ENCODE measurements around the gene PCAT6. TPM values are rescaled to one million over a fixed set of nuclear protein-coding genes. Genes with fewer than 3 reads are reported as not detected.
"Not testable (repeated sequence)": the region's sequence is repeated elsewhere in the genome, so short reads cannot be mapped to it uniquely, and the experiment has no call there.

Gene PCAT6
- total RNA-seq, 2 experiments from 2014 or later = 0.91 to 1.3 TPM

GRCh38 chr1:202825748-202826147, 15.0 kb downstream of the PCAT6 start:
- no peaks in the 10 kb centered on the region for H3K36me3 Mint-ChIP-seq (ENCODE audit: low read depth)
- TF ChIP-seq CTCF (IDR thresholded peaks at IDR 0.05) = no peak
- no peaks in the 10 kb centered on the region for H3K4me1 Mint-ChIP-seq (ENCODE audit: low read depth)
- H3K27me3 Mint-ChIP-seq = peaks cover 3% of the 10 kb centered on the region
- DNase-seq (no peak), ATAC-seq (ENCODE audit: poor library complexity) (no peak)
- POLR2A ChIA-PET = no interaction called here
- H3K4me1 ChIP-seq (ENCODE audit: insufficient read depth, low read length) = no peaks in the 10 kb centered on the region
- H3K9me3 ChIP-seq (ENCODE audit: control insufficient read depth in 1 of 2, insufficient read depth in 1 of 2, low read length in 2 of 2) = no peaks in the 10 kb centered on the region
- CTCF ChIA-PET = no interaction called here
- no peak overlapping the region for H3K4me3 Mint-ChIP-seq
- H3K27ac Mint-ChIP-seq = no peak overlapping the region
- intact Hi-C loops (cut with DNase I, micrococcal nuclease) = no loop called here
- no peak overlapping the region for H3K4me3 ChIP-seq (ENCODE audit: low read length)
- no peaks in the 10 kb centered on the region for H3K9me3 Mint-ChIP-seq
- H3K27me3 ChIP-seq (ENCODE audit: control insufficient read depth in 1 of 2, insufficient read depth in 2 of 2, low read length in 2 of 2) = no peaks in the 10 kb centered on the region
- H3K36me3 ChIP-seq (ENCODE audit: insufficient read depth, low read length) = no peaks in the 10 kb centered on the region
- H3K27ac ChIP-seq (ENCODE audit: low read depth in 1 of 2, low read length in 2 of 2) = no peak overlapping the region

- H3K9me3 Mint-ChIP-seq; H3K4me3 ChIP-seq (ENCODE audit: low read length); H3K36me3 ChIP-seq (ENCODE audit: insufficient read depth, low read length); CTCF ChIA-PET; H3K27ac ChIP-seq (ENCODE audit: low read depth in 1 of 2, low read length in 2 of 2); POLR2A ChIA-PET; ATAC-seq (ENCODE audit: poor library complexity); H3K27me3 ChIP-seq (ENCODE audit: control insufficient read depth in 1 of 2, insufficient read depth in 2 of 2, low read length in 2 of 2); H3K27ac Mint-ChIP-seq; H3K4me1 Mint-ChIP-seq (ENCODE audit: low read depth); H3K27me3 Mint-ChIP-seq; H3K4me3 Mint-ChIP-seq; H3K4me1 ChIP-seq (ENCODE audit: insufficient read depth, low read length); H3K36me3 Mint-ChIP-seq (ENCODE audit: low read depth); DNase-seq; intact Hi-C loops (cut with DNase I, micrococcal nuclease): not testable (repeated sequence)
- H3K9me3 ChIP-seq (ENCODE audit: control insufficient read depth in 1 of 2, insufficient read depth in 1 of 2, low read length in 2 of 2) = peaks cover 0 to 11% of the 10 kb centered on the region in 2 experiments
Measured at GRCh38 chr1:202829223-202829622, 18.5 kb downstream of the PCAT6 start.

- Histone ChIP-seq H3K36me3 (ENCODE audit: insufficient read depth, low read length) (no peaks in the 10 kb centered on the region), H3K4me3 (ENCODE audit: low read length) (no peak overlapping the region), H3K27me3 (ENCODE audit: control insufficient read depth in 1 of 2, insufficient read depth in 2 of 2, low read length in 2 of 2) (no peaks in the 10 kb centered on the region), H3K4me1 (ENCODE audit: insufficient read depth, low read length) (peaks cover 24% of the 10 kb centered on the region), H3K27ac (ENCODE audit: low read depth in 1 of 2, low read length in 2 of 2) (no peak overlapping the region), H3K9me3 (ENCODE audit: control insufficient read depth in 1 of 2, insufficient read depth in 1 of 2, low read length in 2 of 2) (peaks cover 0 to 11% of the 10 kb centered on the region in 2 experiments)
- H3K4me3 Mint-ChIP-seq = no peak overlapping the region
- intact Hi-C loops (cut with DNase I, micrococcal nuclease) = no loop called here
- no peaks in the 10 kb centered on the region for H3K9me3 Mint-ChIP-seq
- ATAC-seq (ENCODE audit: poor library complexity) (no peak), DNase-seq (no peak)
- H3K36me3 Mint-ChIP-seq (ENCODE audit: low read depth) = no peaks in the 10 kb centered on the region
- no peak overlapping the region for H3K27ac Mint-ChIP-seq
- CTCF ChIA-PET = no interaction called here
- POLR2A ChIA-PET = no interaction called here
- peaks cover 23% of the 10 kb centered on the region for H3K4me1 Mint-ChIP-seq (ENCODE audit: low read depth)
- H3K27me3 Mint-ChIP-seq = no peaks in the 10 kb centered on the region
- no peak for TF ChIP-seq CTCF (IDR thresholded peaks at IDR 0.05)
Measured at GRCh38 chr1:202831906-202832305, 21.2 kb downstream of the PCAT6 start.
